ENCODE measurements around the gene YTHDF1.
"Not testable (repeated sequence)": the region's sequence is repeated elsewhere in the genome, so short reads cannot be mapped to it uniquely, and the experiment has no call there.

The YTHDF1 gene

GRCh38 chr20:63158845-63159244 lies 57.1 kb downstream of the YTHDF1 start:
- no peak for DNase-seq (ENCODE audit: low read depth in 2 of 2)

- DNase-seq (ENCODE audit: low read depth in 2 of 2), result no peak
Measured at GRCh38 chr20:63158352-63158751, 57.6 kb downstream of the YTHDF1 start.

GRCh38 chr20:63157431-63157830 lies 58.5 kb downstream of the YTHDF1 start:
- not testable (repeated sequence) for DNase-seq (ENCODE audit: low read depth in 2 of 2)

DNA sequence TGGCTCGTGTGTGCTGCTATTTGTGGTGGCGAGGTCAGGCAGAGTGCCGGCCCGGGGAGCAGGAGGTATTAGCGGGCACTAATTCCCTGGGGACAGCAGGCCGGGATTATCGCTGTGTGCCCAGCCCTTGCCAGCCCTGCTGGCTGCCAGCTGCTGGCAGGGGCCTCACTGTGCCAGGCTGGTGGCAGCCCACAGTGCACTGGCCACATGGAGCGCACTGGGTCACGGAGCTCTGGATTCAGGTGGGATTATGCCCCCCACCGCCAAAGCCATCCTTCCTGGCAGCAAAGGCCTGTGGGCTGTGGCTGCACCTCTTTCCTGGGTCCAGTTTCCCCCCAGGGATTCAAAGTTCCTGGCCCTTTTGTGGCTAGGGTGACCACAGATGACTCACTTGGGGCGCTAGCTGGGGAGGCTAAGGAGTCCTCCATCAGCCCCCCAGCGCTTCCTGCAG lies 59.7 kb downstream of the YTHDF1 start:
- no peak for DNase-seq (ENCODE audit: low read depth in 2 of 2)

DNA sequence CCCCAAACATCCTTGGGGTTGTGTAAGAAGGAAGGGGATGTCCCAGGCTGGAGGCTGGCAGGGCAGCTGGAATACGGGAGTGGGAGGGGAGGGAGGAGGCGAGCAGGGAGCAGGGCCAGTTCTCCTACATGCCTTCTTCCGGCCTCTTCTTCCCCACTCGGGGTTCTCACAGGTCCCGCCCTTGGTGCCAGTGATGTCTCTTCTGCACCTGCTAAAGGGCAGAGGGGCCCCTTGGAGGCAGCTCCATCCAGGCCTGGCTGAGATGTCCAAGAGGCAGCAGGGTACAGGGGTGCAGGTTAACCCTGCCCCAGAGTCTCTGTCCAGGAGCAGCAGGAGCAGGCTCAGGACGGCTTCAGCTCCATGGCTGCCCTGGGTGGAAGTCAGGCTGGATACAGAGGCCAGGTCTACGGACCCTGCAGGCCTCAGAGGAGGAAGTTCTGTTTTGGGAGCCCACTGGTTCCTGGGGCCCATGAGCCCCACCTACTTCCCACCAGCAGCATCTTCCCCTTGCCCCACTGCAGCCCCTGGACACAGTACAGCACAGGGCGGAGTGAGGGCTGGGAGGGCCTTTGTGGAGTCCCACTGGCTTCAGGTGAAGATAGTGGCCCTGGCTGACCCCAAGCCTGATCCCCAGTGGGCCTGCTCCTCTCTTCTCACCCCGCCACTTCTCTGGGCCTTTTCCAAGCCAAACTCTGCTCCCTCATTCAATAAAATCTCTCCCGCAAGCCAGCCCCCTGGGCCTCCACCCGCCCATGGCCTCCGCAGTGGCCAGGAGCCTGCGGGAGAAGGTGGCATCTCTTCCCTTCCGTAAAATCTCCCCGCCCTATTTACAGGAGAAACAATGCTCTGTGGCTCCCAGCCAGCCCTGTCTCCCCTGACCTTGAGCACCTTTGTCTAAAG lies 60.4 kb downstream of the YTHDF1 start:
- DNase-seq (ENCODE audit: low read depth in 2 of 2), result no peak

DNA sequence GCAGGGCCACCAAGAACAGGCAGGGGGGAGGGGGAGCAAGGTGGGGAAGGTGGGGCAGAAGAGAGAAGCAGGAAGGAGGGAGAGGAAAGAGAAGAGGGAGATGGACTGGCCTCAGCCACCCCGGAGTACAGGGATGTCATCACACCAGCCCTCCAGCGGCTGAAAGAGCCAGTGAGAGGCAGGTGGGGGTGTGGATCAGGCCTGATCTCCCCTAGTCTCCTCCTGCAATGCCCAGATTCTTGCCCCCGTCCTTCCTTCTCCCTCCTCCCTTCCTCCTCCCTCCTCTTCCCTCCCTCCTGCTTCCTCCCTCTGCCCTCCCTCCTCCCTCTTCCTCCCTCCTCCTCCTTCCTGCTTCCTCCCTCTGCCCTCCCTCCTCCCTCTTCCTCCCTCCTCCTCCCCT lies 61.5 kb downstream of the YTHDF1 start:
- no peak for DNase-seq (ENCODE audit: low read depth in 2 of 2)

- DNase-seq (ENCODE audit: low read depth in 2 of 2), result no peak
Measured at GRCh38 chr20:63153254-63154221, 62.4 kb downstream of the YTHDF1 start.

DNA sequence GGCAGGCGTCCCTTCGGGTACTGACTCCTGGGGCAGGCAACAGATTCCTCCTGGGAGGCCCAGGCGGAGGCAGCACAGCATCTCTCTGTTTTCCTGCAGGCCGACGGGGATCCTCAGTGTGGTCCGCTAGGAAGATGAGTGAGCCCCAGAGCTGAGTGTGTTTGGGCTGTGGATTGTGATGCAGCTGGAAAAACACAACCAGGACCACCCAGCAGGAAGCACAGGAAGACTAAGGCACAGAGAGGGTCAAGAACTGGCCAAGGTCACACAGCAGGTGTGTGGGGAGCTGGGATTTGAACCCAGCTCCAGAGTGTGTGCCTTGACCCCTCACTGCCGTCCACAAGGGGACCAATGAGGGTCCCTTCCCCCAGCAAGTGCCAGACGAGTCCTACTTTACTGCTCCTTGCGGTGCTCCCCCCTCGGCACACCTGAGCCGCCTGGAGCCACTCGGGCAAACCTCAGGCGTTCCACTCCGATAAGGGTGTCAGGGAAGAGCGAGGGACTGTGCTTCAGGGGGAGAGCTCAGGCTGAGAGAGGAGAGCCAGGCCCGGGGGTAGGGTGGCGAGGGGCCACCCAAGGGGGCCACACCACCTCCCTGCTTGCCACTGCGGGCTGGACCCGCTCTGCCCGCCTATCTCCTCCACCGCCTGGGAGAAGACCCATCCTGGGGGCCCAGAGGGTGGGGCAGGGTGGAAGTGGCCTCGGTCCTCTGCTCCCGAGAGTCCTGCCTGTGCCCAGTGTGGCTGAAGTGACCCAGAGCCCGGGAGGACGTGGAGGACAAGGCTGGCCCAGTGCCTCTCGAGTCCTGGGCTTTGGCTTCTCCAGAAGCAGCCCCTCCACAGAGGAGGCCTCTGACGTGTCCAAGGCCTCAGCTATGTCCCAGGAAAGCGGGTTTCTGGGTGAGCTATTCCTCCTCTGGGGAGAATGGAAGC lies 63.3 kb downstream of the YTHDF1 start:
- no peak for DNase-seq (ENCODE audit: low read depth in 2 of 2)

GRCh38 chr20:63151554-63152321 lies 64.2 kb downstream of the YTHDF1 start:
- DNase-seq (ENCODE audit: low read depth in 2 of 2), result no peak

GRCh38 chr20:63150911-63151531 lies 64.9 kb downstream of the YTHDF1 start:
- no peak for DNase-seq (ENCODE audit: low read depth in 2 of 2)

DNA sequence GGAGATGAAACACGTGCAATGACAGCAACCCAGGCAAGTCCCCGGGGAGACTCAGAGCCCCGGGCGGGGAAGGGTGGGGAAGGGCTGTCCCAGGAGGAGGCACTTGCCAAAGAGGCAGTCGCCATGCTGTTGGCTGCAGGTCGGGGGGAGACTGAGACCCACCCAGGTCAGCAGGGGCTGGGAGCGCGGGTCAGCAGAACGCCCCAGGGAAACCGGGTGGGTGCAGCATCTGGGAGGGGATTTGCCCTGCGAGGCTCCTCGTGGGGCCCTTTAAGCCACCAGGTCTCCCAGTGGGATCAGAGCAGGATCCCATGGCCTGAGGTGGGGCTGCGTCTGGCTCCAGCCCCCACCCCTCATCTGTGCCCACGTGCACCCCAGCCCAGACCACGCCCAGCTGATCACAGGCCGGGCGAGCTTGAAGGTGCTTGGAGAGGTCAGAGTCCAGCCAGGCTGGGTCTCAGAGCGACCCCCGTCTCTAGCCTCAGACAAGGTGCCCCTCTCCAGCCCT lies 65.5 kb downstream of the YTHDF1 start:
- no peak for DNase-seq (ENCODE audit: low read depth in 2 of 2)

DNA sequence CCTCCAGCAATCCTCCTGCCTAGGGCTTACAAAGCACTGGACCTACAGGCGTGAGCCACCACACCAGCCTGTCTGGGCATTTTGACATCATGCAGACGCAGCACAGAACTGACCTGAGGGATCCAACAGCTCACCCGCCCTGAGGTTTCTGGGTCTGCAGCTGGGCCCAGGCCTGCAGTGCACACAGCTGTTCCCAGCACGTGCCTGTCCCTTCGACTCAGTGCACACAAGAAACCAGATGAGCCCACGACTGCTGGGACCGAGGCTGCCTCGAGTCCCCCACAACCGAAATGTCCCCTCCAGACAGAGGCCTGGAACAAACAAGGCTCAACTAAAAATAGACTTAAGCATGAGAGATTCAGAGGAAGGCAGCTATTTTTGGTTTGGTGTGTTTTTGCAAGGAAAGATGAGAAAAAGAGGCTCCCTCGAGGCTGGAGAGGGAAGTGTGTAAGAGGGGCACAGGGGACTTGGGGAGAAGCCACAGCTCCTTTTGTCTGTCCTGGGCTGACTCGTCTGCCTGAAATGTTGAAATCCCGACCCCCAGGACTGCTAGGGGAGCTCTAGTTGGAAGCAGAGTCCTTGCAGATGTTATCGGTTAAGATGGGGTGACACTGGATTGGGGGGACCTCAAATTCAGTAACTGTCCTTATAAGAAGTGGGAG lies 66.3 kb downstream of the YTHDF1 start:
- DNase-seq (ENCODE audit: low read depth in 2 of 2), result no peak

DNA sequence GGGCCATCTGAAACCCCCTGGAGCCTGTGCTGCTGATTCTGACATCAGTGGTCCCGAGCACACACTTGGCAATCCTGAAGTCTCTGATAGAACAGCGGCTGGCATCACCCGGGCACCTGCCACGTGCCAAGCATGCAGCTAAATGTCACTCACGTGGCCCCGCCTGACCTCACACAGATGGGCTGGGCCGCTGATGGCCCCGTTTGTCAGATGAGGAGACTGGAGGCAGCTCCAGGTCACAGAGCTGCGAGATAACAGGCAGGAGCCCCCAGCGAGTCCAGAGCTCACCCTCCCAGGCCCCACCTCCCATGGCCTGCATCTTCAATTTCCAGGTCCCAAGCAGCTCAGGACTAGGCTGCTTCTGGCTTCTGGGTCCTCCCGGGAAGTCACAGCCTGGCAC lies 67.2 kb downstream of the YTHDF1 start:
- DNase-seq (ENCODE audit: low read depth in 2 of 2), result no peak

DNA sequence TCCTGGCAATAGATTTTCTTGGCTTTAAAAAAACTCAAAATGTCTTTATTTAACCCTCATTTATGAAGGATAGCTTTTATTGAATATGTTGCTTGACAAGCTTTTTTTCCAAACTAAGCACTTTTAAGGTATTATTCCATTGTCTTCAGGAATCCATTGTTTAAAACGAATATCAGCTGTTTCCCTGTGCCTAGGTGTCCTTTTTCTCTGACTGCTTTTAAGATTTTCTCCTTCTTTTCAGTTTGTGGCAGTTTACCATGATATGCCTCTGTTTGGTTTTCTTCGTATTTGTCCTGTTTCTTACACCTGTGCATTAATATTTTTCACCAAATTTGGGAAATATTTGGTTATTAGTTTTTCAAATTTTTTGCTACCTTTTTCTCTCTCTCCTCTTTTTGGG lies 68.4 kb downstream of the YTHDF1 start:
- DNase-seq (ENCODE audit: low read depth in 2 of 2), result no peak
